ENCODE measurements around the gene THAP7. TPM values are rescaled to one million over a fixed set of nuclear protein-coding genes. Genes with fewer than 3 reads are reported as not detected.
A peak's percentile ranks its signal among the peaks of the same experiment; 100 is the strongest.

Gene THAP7
- total RNA-seq, 1 donor from 2014 or later, result 14.7 TPM

GRCh38 chr22:20994128-20994901 is 7.6 kb downstream of the THAP7 start:
- Mint-ChIP-seq H3K36me3 (peaks cover 1% of the 10 kb centered on the region), H3K4me1 (peaks cover 3% of the 10 kb centered on the region), H3K9me3 (no peaks in the 10 kb centered on the region), H3K27me3 (ENCODE audit: insufficient read depth, low read depth) (peaks cover 2% of the 10 kb centered on the region), H3K4me3 (peak overlapping the region; percentile 35), H3K27ac (peak overlapping the region; percentile 42)
- Histone ChIP-seq H3K79me2 (ENCODE audit: low read depth) (no peaks in the 10 kb centered on the region), H3K27me3 (no peaks in the 10 kb centered on the region), H3K9ac (no peak overlapping the region), H3K4me2 (no peak overlapping the region), H4K20me1 (ENCODE audit: low read depth) (no peaks in the 10 kb centered on the region), H3F3A (ENCODE audit: low read depth) (peaks cover 5% of the 10 kb centered on the region), H3K9me3 (ENCODE audit: low read depth) (no peaks in the 10 kb centered on the region), H3K36me3 (no peaks in the 10 kb centered on the region), H2AFZ (replicated peaks) (no peak overlapping the region), H3K27ac (no peak overlapping the region), H3K4me3 (no peak overlapping the region), H3K4me1 (no peaks in the 10 kb centered on the region)
- TF ChIP-seq CTCF (IDR thresholded peaks at IDR 0.05), result no peak
- DNase-seq (ENCODE audit: low spot score), result no peak

GRCh38 chr22:20993304-20994127 is 8.4 kb downstream of the THAP7 start:
- Mint-ChIP-seq H3K9me3 (no peaks in the 10 kb centered on the region), H3K4me1 (peaks cover 3% of the 10 kb centered on the region), H3K27ac (no peak overlapping the region), H3K36me3 (peaks cover 1% of the 10 kb centered on the region), H3K4me3 (no peak overlapping the region), H3K27me3 (ENCODE audit: insufficient read depth, low read depth) (peaks cover 2% of the 10 kb centered on the region)
- H3K27ac ChIP-seq, result no peak overlapping the region
- no peak for TF ChIP-seq EZH2 (IDR thresholded peaks at IDR 0.05)
- no peak for TF ChIP-seq EZH2phosphoT487 (IDR thresholded peaks at IDR 0.05)
- no peak for TF ChIP-seq CTCF (IDR thresholded peaks at IDR 0.05)
- H3K9me3 ChIP-seq (ENCODE audit: low read depth), result no peaks in the 10 kb centered on the region
- H4K20me1 ChIP-seq (ENCODE audit: low read depth), result no peaks in the 10 kb centered on the region
- H3K79me2 ChIP-seq (ENCODE audit: low read depth), result no peaks in the 10 kb centered on the region
- no peaks in the 10 kb centered on the region for H3K36me3 ChIP-seq
- no peak overlapping the region for H3K4me2 ChIP-seq
- no peaks in the 10 kb centered on the region for H3K4me1 ChIP-seq
- H3K9ac ChIP-seq, result no peak overlapping the region
- H3F3A ChIP-seq (ENCODE audit: low read depth), result no peaks in the 10 kb centered on the region
- no peaks in the 10 kb centered on the region for H3K27me3 ChIP-seq
- H2AFZ ChIP-seq (replicated peaks), result no peak overlapping the region
- DNase-seq (ENCODE audit: low spot score), result no peak
- H3K4me3 ChIP-seq, result no peak overlapping the region

GRCh38 chr22:20992456-20993303 is 9.2 kb downstream of the THAP7 start:
- Histone ChIP-seq H3F3A (ENCODE audit: low read depth) (no peaks in the 10 kb centered on the region), H3K4me2 (no peak overlapping the region), H3K36me3 (no peaks in the 10 kb centered on the region), H3K27ac (no peak overlapping the region), H4K20me1 (ENCODE audit: low read depth) (no peaks in the 10 kb centered on the region), H3K79me2 (ENCODE audit: low read depth) (no peaks in the 10 kb centered on the region), H3K4me1 (no peaks in the 10 kb centered on the region), H3K9ac (no peak overlapping the region), H3K27me3 (no peaks in the 10 kb centered on the region), H3K4me3 (no peak overlapping the region), H2AFZ (replicated peaks) (no peak overlapping the region), H3K9me3 (ENCODE audit: low read depth) (no peaks in the 10 kb centered on the region)
- DNase-seq (ENCODE audit: low spot score), result no peak
- peaks cover 1% of the 10 kb centered on the region for H3K36me3 Mint-ChIP-seq
- no peak overlapping the region for H3K4me3 Mint-ChIP-seq
- no peak overlapping the region for H3K27ac Mint-ChIP-seq
- H3K9me3 Mint-ChIP-seq, result no peaks in the 10 kb centered on the region
- peaks cover 3% of the 10 kb centered on the region for H3K4me1 Mint-ChIP-seq
- TF ChIP-seq EZH2 (IDR thresholded peaks at IDR 0.05) (no peak), CTCF (IDR thresholded peaks at IDR 0.05) (no peak), EZH2phosphoT487 (IDR thresholded peaks at IDR 0.05) (no peak)
- H3K27me3 Mint-ChIP-seq (ENCODE audit: insufficient read depth, low read depth), result peaks cover 2% of the 10 kb centered on the region

All from neural progenitor cell (in vitro differentiated cells).